Choroid plexus epithelial cell (primary cell): ENCODE results near the gene PLEKHG5.

Experiments
- DNase-seq: peaks from one replicate; pipeline ENCODE4 v3.0.0-alpha.2; 2010; ENCODE audit warnings: low read depth
- H3K4me3 ChIP-seq: 2 replicates; pipeline ENCODE4 v1.5.1; 2011; ENCODE audit warnings: low read depth, mild to moderate bottlenecking, control low read depth, low read length, moderate library complexity
- CTCF ChIP-seq: conservative IDR thresholded peaks from 2 replicates; pipeline ENCODE4 v1.5.1; 2011; ENCODE audit warnings: low read depth, mild to moderate bottlenecking, control low read depth, inconsistent platforms, low read length, moderate library complexity

PLEKHG5 gene

GRCh38 chr1:6481820-6482219 is 9.6 kb downstream of the PLEKHG5 start:
- no peak for DNase-seq
- TF ChIP-seq CTCF: no peak
- no peak overlapping the region for H3K4me3 ChIP-seq

GRCh38 chr1:6477039-6477820 is 14.2 kb downstream of the PLEKHG5 start:
- DNase-seq: no peak
- TF ChIP-seq CTCF: no peak
- H3K4me3 ChIP-seq: no peak overlapping the region

GRCh38 chr1:6476483-6476882 is 15.0 kb downstream of the PLEKHG5 start:
- no peak for DNase-seq

GRCh38 chr1:6475381-6476133 is 15.9 kb downstream of the PLEKHG5 start:
- no peak overlapping the region for H3K4me3 ChIP-seq
- peak; percentile 89 for TF ChIP-seq CTCF
- peak; percentile 40 for DNase-seq

More at GRCh38 chr1:6476483-6476882, 15.0 kb downstream of the PLEKHG5 start:
- H3K4me3 ChIP-seq: no peak overlapping the region
- TF ChIP-seq CTCF: no peak

- no peak for TF ChIP-seq CTCF
- no peak overlapping the region for H3K4me3 ChIP-seq
- no peak for DNase-seq
These were observed 16.6 kb downstream of the PLEKHG5 start for GRCh38 chr1:6474815-6475282.

- TF ChIP-seq CTCF: no peak
- H3K4me3 ChIP-seq: no peak overlapping the region
- DNase-seq: no peak
These were observed 17.3 kb downstream of the PLEKHG5 start for GRCh38 chr1:6473974-6474814.
